Measurements from ENCODE around the gene GPR32. TPM values are rescaled to one million over a fixed set of nuclear protein-coding genes. Genes with fewer than 3 reads are reported as not detected.

Gene GPR32
- total RNA-seq, 2 donors from 2014 or later, result not detected

GRCh38 chr19:50723735-50724521 is 46.3 kb upstream of the GPR32 start:
- peaks cover 0 to under 1% of the 10 kb centered on the region in 2 donors for H3K27me3 ChIP-seq
- DNase-seq (no peak), ATAC-seq (no peak)
- peak overlapping the region; percentile 8 for H3K4me3 ChIP-seq
- TF ChIP-seq POLR2A (IDR thresholded peaks at IDR 0.05) (no peak), CTCF (IDR thresholded peaks at IDR 0.05) (no peak)
- peak overlapping the region; percentile 46 to 79 (median 68) for H3K27ac ChIP-seq
- H3K36me3 ChIP-seq (replicated peaks in 1 of 2; ENCODE audit: insufficient read depth in 1 of 2, low read depth in 2 of 2), result no peaks in the 10 kb centered on the region
- peaks cover 26% of the 10 kb centered on the region for H3K4me1 ChIP-seq
- intact Hi-C loops (cut with DNase I), result no loop called here
- WGBS, 2 donors, result 6 to 33% methylated on average over 5 to 31 of the region's 31 CpGs
- no peaks in the 10 kb centered on the region for H3K9me3 ChIP-seq

- ATAC-seq (peak; percentile 94), DNase-seq (peak; percentile 97 to 100 (median 99))
- intact Hi-C loops (cut with DNase I), result no loop called here
- 0 to 1% methylated on average over 15 to 65 of the region's 65 CpGs for WGBS, 2 donors
- peak overlapping the region; percentile 32 to 44 for H3K4me3 ChIP-seq
- no peaks in the 10 kb centered on the region for H3K9me3 ChIP-seq
- TF ChIP-seq POLR2A (IDR thresholded peaks at IDR 0.05) (peak in 2 of 3 donors; percentile 64 to 74), CTCF (IDR thresholded peaks at IDR 0.05) (peak; percentile 56 to 89 (median 73))
- H3K4me1 ChIP-seq, result peaks cover 23% of the 10 kb centered on the region
- peak overlapping the region; percentile 53 to 79 (median 68) for H3K27ac ChIP-seq
- no peaks in the 10 kb centered on the region for H3K27me3 ChIP-seq
- no peaks in the 10 kb centered on the region for H3K36me3 ChIP-seq (replicated peaks in 1 of 2; ENCODE audit: insufficient read depth in 1 of 2, low read depth in 2 of 2)
Observed at GRCh38 chr19:50724522-50725217, 45.6 kb upstream of the GPR32 start.

- peak in 1 of 3 donors; percentile 52 for TF ChIP-seq POLR2A (IDR thresholded peaks at IDR 0.05)
- TF ChIP-seq CTCF (IDR thresholded peaks at IDR 0.05), result no peak
- intact Hi-C loops (cut with DNase I), result no loop called here
- DNase-seq (no peak), ATAC-seq (no peak)
- H3K27ac ChIP-seq, result peak overlapping the region in 3 of 4 donors; percentile 41 to 53 (median 50)
- H3K36me3 ChIP-seq (replicated peaks in 1 of 2; ENCODE audit: insufficient read depth in 1 of 2, low read depth in 2 of 2), result no peaks in the 10 kb centered on the region
- 2 to 17% methylated on average over 8 to 52 of the region's 52 CpGs for WGBS, 2 donors
- peak overlapping the region; percentile 32 to 44 for H3K4me3 ChIP-seq
- peaks cover 23% of the 10 kb centered on the region for H3K4me1 ChIP-seq
- H3K9me3 ChIP-seq, result no peaks in the 10 kb centered on the region
- H3K27me3 ChIP-seq, result no peaks in the 10 kb centered on the region
Observed at GRCh38 chr19:50725218-50725910, 44.9 kb upstream of the GPR32 start.

GRCh38 chr19:50725911-50726230 is 44.4 kb upstream of the GPR32 start:
- Histone ChIP-seq H3K27me3 (no peaks in the 10 kb centered on the region), H3K4me3 (no peak overlapping the region), H3K27ac (no peak overlapping the region), H3K36me3 (replicated peaks in 1 of 2; ENCODE audit: insufficient read depth in 1 of 2, low read depth in 2 of 2) (no peaks in the 10 kb centered on the region), H3K4me1 (peaks cover 23% of the 10 kb centered on the region), H3K9me3 (no peaks in the 10 kb centered on the region)
- DNase-seq (no peak), ATAC-seq (no peak)
- TF ChIP-seq CTCF (IDR thresholded peaks at IDR 0.05) (no peak), POLR2A (IDR thresholded peaks at IDR 0.05) (no peak)
- intact Hi-C loops (cut with DNase I), result no loop called here
- WGBS, 2 donors, result 56 to 63% methylated on average over 9 of the region's 9 CpGs

Measured in body of pancreas (tissue), 4 donors.